ENCODE data around the gene PTPRD. TPM values are rescaled to one million over a fixed set of nuclear protein-coding genes. Genes with fewer than 3 reads are reported as not detected.

The PTPRD gene
- total RNA-seq, 1 experiment from 2014 or later: 32.5 TPM

GRCh38 chr9:8521112-8521511 is 2091.7 kb downstream of the PTPRD start:
- H2BK12ac ChIP-seq (ENCODE audit: insufficient read length, low read depth, low read length): no peak overlapping the region
- no peaks in the 10 kb centered on the region for H3K9me3 ChIP-seq (ENCODE audit: control insufficient read depth, low read depth, low read length)
- Mint-ChIP-seq H3K36me3 (ENCODE audit: insufficient read depth in 1 of 3, low read depth in 3 of 3) (0 out of 7 replicates have a peak, but pooled peaks cover 0 to 4% (median 0%) of the 10 kb centered on the region in 3 experiments), H3K4me1 (peaks cover 4 to 5% of the 10 kb centered on the region in 2 experiments), H3K27me3 (ENCODE audit: low read depth) (no peaks in the 10 kb centered on the region), H3K4me3 (no peak overlapping the region), H3K27ac (no peak overlapping the region), H3K9me3 (no peaks in the 10 kb centered on the region)
- no peaks in the 10 kb centered on the region for H3K4me1 ChIP-seq (ENCODE audit: insufficient read depth, low read length)
- no peak overlapping the region for H3K23ac ChIP-seq (ENCODE audit: insufficient read length, low read depth, low read length)
- no peak overlapping the region for H2BK5ac ChIP-seq (ENCODE audit: insufficient read length, low read length)
- no peaks in the 10 kb centered on the region for H3K79me2 ChIP-seq (ENCODE audit: insufficient read depth, low read length)
- no peak overlapping the region for H3K18ac ChIP-seq (ENCODE audit: insufficient read length, low read depth, low read length)
- H4K91ac ChIP-seq (ENCODE audit: insufficient read length, low read depth, low read length): no peak overlapping the region
- H2AFZ ChIP-seq (ENCODE audit: low read length): no peak overlapping the region
- H4K20me1 ChIP-seq (ENCODE audit: control insufficient read depth, insufficient read depth, insufficient read length): no peaks in the 10 kb centered on the region
- no CpG with 5 or more reads among the region's 3 CpGs for WGBS (ENCODE audit: extremely low coverage, insufficient read length, low lambda C conversion rate)
- H3K4me2 ChIP-seq (ENCODE audit: insufficient read depth, insufficient read length, low read length): no peak overlapping the region
- no peak overlapping the region for H4K5ac ChIP-seq (ENCODE audit: insufficient read length, low read depth, low read length)
- H3K27ac ChIP-seq (ENCODE audit: insufficient read length, low read depth, low read length): no peak overlapping the region
- TF ChIP-seq CTCF (conservative IDR thresholded peaks at IDR 0.05): no peak
- no peak overlapping the region for H4K8ac ChIP-seq (replicated peaks; ENCODE audit: insufficient read length, low read depth, low read length)
- no peaks in the 10 kb centered on the region for H3K79me1 ChIP-seq (ENCODE audit: insufficient read depth, low read depth, low read length, poor library complexity, severe bottlenecking)
- H3K27me3 ChIP-seq (ENCODE audit: insufficient read depth, low read length): no peaks in the 10 kb centered on the region
- no peak overlapping the region for H3K9ac ChIP-seq (ENCODE audit: extremely low read depth, insufficient read length, low read length)
- H3K56ac ChIP-seq (ENCODE audit: insufficient read length, low read depth, low read length): no peak overlapping the region
- DNase-seq: no peak
- H3T11ph ChIP-seq (ENCODE audit: low read length): no peak overlapping the region
- no peak overlapping the region for H2BK120ac ChIP-seq (ENCODE audit: low read depth, low read length, poor library complexity, severe bottlenecking)
- H2AK5ac ChIP-seq (ENCODE audit: insufficient read length, low read length): no peak overlapping the region
- no peak overlapping the region for H2BK20ac ChIP-seq (ENCODE audit: low read depth, low read length, poor library complexity, severe bottlenecking)
- H3K4ac ChIP-seq (ENCODE audit: low read depth, low read length): no peak overlapping the region
- no peak overlapping the region for H2BK15ac ChIP-seq (ENCODE audit: low read depth, low read length)
- no peaks in the 10 kb centered on the region for H3K23me2 ChIP-seq (ENCODE audit: insufficient read length, low read depth, low read length, poor library complexity, severe bottlenecking)
- no peak overlapping the region for H3K14ac ChIP-seq (ENCODE audit: insufficient read depth, low read length)

Data from H9 (cell line).